HG03442 (cell line): ENCODE results near the gene MRPL42.
"Not testable (repeated sequence)": the region's sequence is repeated elsewhere in the genome, so short reads cannot be mapped to it uniquely, and the experiment has no call there.

Source experiments
- ATAC-seq: cut with Tn5 transposase; IDR thresholded peaks from one replicate; pipeline ENCODE4 v1.9.1; 2021; ENCODE audit warnings: mild to moderate bottlenecking, moderate library complexity; ENCODE audit not compliant: unreplicated experiment

Gene MRPL42

DNA sequence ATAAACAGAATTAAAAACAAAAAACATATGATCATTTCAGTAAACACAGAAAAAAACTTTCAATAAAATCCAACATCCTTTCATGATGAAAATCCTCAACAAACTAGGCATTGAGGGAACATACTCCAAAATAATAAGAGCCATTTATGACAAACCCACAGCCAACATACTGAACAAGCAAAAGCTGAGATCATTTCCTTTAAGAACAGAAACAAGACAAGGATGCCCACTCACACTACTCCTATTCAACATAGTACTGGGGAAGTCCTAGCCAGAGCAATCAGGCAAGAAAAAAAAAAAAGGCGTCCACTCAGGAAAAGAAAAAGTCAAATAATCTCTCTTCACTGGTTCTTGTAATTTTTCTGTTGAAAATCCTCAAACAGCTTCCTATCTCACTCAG lies 30.1 kb downstream of the MRPL42 start:
- ATAC-seq, result no peak

DNA sequence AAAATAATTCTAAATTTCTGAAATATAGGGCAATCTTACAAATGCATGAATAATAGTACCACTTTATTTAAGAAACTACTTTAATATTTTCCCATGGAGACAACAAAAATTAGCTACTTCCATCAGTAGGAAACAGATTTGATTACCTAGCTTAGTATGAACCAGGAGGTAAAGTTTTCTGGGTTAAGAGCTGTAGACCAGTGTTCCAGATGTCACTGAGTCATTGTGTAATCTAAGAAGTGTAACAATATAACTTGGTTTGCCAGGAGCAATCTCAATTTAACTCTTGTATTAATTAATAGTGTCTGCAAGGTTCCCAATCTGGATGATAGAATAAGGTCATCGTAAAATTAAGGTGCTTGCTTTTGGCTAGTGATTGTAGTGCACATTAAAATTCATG lies 31.5 kb downstream of the MRPL42 start:
- ATAC-seq, result not testable (repeated sequence)

DNA sequence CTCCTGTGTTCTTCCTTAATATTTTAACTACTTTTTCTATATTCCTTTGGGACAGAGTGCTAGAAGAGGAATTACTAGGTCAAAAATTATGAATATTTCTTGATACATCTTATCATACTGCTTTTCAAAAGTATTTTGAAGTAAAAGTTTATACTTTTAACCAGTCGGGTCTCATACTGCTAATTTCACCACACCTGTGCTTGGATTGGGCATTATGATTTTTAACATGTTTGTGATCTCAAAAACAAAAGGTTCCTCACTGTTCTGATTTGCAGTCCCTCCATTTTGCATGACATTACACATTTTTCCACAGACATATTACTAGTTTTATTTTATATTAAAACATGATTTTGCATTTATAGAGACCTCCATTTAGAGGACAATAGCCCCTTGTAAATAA lies 32.9 kb downstream of the MRPL42 start:
- no peak for ATAC-seq

DNA sequence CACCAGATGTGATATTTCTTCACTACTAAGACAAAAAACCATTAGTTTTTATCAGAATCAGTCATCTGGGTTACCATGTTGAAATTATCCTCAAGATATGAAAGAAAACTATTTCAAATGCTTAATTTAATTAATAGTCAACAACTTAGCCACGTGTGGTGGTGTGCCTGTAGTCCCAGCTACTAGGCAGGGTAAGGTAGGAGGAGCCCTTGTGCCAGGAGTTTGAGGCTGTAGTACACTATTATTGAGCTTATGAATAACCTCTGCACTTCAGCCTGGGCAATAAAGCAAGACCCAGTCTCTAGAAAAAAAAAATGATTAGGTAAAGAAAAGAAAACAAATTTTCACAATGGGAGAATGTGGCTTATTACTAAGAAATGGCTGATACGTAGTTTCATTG lies 33.4 kb downstream of the MRPL42 start:
- ATAC-seq, result no peak

DNA sequence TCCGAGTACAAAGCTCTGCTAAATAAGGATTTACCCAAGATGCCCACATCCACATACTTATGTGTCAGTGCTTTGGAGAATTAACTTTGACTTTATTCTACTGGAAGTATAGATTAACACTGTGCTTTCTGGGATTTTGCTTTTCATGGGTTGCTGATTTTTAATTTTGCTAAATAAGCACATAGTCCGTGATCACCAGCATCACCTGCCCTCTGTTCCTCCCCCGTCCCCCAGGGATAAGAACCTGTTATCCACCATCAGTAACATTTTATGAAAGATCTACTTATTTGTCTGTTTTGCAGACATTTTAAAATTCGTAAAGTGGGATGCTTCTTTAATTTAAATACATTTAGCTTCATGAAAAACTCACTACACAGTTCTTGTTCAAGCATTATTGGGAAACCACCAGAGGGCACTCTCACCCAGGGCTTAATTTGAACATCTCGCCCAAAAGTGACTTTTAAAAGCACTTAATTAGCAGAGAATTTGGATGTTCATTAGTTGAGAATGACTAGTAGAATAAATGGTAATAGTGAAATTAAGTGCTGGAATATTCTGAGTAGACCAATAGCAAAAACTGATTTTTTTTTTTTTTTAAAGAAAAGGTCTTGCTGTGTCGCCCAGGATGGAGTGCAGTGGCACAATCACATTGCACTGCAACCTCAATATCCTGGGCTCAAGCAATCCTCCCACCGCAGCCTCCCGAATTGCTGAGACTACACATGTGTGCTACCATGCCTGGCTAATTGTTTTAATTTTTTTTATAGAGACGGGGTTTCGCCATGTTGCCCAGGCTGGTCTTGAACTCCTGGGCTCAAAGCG lies 35.7 kb downstream of the MRPL42 start:
- ATAC-seq, result no peak

DNA sequence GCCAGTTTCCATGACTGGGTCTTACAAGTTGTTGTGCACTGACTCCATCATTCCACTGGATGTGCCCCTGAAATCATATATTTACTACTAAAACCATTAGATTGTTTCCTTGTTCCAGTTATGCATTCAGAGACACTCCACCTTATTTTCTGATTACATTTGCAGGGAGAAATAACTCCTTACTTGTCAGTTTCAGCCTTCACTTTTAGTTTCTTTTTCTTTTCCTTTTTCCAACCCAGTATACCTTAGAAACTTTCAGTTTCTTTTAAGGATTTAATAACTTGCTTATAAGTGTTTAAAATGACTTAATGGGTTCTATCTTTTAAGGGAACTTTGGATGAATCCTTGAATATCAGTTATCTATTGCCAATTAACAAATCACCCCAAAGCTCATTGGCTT lies 39.9 kb downstream of the MRPL42 start:
- no peak for ATAC-seq

DNA sequence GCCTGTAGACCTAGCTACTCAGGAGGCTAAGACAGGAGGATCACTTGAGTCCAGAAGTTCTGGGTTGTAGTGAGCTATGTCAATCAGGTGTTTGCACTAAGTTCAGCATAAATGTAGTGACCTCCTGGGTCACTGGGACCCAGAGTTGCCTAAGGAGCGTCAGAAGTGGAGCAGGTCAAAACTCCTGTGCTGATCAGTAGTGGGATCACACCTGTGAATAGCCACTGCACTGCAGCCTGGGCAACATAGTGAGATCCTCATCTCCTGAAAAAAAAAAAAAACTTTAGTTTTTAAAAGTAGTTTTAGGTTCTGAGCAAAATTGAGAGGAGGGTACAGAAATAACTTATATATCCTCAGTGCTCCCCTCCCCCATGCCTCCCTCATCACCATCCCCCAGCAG lies 42.2 kb downstream of the MRPL42 start:
- no peak for ATAC-seq

DNA sequence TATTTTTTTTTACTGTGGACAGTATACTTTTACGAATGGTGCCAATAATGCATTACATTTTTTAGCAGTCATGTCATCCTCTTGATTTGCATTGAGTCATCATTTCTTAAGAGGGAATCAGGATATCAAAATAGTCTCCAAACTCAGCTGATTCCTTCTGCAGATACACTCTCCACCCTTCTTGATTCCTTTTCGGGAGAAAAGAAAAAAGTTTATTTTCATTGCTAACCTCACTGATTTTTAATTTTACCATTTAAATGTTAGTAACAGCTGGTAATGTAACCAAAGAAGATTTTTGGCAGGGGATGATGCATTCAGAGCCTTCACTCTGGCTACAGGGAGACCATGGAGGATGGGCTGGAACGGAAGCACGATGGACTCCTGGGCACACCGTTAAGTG lies 47.5 kb downstream of the MRPL42 start:
- ATAC-seq, result no peak

DNA sequence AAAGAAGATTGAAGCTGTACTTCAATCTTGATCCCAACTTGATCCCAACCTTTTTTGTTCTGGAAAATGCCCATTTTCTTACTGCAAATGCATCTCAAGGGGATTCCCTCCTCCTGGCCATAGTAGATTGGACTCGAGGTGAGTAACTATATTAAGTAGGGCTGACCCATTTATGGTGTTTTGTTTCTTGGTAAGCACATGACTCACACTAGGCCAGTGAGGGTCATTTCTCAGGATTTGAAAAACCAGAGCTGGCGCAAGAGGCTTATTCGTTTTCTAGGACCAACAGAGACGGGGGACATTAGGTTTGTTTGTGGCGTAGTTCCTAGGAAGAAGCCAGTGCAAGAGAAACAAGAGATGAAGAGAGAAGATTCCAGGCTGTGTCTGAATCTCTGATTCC lies 51.4 kb downstream of the MRPL42 start:
- ATAC-seq, result no peak

DNA sequence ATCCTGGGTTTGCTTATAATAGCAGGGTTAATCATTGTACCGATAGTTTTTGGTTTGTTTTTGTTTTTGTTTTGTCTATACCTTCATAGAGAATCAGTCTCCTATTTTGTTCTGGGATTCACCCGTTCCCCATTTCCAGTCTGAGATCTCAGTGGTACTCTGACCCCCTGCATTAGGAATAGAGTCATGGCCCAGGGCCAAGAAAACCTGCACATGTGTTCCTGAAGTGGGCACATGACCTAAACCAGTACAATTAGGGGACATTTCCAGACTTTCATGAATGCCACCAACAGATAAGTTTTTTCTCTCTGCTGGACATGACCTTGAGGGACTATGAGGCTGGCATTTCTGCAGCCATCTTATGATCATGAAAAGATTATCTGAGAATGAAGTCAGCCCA lies 52.5 kb downstream of the MRPL42 start:
- no peak for ATAC-seq

DNA sequence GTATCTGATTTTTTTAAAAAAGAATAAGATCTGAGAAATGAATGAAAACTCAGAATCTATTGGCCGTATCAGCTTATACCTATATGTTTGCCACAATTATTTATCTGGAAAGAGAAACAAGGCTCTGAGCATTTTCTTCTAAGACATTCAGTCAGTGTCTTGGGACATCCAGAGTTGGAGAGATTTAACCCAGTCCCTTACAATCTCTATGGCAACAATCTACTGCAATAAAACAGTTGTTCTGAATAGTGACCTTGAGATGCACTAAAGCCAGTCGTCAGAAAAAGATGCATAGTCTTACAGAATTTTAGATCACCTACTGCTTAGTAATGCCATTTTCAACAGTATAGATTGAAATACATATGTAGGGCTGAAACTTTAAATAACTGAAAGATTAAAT lies 53.1 kb downstream of the MRPL42 start:
- ATAC-seq, result no peak

DNA sequence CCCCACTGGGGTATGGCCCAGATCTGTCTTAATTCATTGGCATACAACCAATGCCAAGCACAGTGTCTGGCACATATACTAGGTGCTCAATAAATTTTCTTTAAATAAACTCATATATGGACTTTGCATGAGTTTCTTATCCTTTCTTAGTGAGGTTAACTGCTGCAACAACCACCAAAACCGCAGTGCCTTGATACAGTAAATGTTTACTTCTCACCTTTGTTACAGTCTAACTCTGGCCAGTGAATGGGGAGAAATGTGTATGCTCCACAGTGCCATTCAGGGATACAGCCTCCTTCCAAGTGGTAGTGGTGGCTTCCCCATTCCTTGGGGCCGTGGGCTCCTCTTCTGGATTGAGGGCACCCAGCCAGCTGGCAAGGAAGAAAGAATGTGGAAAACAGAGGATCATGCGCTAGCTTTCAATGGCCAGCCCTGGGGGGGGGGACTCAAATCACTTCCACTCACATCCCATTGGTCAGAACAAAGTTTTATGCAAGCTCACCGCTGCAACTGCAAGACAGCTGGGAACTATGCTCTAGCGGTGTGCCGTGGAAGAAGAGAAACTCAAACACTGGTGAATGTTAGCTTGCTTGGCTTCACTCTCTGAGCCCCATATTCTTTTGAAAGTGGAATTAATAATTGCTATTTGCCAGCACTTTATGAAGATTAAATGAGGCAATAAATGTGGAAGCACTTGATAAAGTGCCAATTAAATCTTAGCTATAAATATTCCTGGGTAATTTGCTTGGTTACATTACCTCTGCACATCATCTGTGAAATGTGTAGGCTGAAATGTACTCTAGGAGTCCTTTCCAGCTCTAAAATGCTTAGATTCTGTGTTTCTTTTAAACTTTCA lies 54.1 kb downstream of the MRPL42 start:
- no peak for ATAC-seq

DNA sequence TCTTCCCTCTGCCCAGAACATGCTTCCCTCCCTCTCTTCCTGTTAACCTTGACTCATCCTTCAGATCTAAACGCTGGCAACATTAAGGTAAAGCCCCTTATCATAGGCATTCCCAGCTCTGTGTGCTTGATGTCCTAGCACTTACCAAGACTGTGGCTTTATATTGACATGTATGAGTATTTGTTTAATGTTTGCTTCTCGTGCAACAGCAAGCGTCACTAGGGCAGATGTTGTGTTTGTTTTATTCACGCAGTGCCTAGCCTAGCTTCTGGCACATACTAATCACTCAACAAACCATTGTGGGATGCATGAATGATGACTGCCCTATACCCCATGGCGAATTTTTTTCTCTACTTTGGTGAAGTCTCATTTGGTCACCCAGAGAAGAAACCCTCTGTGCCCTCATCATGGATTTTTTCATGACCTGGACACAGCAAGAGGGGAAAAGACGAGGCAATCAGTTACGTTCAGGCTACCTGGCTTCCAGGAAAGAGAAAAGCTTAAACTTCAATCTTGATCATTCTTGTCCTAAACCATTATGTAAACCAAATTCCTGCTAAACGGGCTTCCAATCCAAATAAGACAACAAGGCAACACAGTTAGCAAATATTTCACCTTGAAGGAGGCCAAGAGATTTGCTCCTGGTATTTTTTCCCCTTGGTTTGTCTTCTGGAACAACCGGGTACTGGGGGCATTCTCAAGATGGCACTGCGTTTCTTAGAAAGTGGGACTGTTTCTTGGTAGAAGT lies 57.2 kb downstream of the MRPL42 start:
- no peak for ATAC-seq

DNA sequence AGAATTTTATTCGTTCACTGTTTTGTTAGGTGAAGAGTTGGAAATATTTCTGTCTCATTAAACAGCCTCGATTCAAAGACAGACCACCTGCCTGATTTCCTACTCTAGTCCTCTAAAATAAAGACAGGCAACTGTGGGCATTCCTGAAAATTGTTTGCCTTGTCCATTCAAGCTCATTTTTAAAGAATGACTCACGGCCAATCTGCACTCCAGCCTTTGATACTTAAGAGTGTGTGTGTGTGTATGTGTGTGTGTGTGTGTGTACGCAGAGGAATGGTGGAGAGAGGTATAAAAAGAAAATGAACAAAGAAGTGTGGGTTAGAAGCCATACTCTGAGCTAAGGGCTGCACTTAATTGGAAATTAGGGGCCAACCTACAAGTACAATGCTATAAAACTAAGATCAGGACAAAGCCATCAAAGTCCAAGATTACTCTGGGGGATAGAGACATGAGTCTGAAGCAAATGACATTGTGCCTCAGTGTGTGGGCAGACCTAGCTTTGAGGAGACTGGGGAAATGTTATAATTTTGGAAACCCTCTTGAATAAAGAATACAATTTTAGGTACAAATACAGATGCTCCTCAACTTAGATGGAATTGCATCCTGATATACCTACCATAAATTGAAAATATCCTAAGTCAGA lies 59.6 kb downstream of the MRPL42 start:
- ATAC-seq, result no peak

DNA sequence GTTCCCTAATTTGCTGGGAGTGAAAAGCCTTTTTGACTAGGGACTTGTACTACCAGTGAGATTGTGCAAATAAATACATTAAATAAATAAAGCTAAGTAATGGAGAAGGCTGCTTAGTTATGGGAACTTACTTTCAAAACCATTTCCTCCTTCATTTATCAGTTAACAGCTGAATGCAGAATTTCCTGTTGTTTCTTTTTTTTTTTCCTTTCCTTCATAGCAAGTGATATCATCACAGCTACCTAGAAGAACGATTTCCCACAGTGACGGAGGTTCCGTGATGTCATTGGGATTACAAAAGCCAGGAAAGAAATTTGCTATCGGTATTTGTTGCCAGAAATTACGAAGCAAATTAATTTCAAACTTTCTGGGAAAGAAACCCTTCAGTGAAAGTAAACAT lies 63.0 kb downstream of the MRPL42 start:
- ATAC-seq, result no peak

DNA sequence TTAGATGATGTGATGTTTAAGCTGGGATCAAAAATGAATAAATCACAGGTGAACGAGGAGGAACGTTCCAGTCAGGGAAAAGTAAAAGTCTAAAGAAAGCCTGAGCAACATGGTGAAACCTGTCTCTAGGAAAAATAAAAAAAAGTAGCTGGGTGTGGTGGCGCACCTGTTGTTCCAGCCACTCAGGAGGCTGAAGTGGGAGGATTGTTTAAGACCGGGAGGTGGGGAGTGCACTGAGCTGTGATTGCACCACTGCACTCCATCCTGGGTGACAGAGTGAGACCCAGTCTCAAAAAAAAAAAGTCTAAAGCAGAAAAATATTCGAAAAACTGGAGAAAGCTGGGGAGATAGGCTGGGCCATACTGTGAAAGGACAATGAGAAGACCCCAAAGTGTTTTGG lies 66.0 kb downstream of the MRPL42 start:
- ATAC-seq, result no peak

DNA sequence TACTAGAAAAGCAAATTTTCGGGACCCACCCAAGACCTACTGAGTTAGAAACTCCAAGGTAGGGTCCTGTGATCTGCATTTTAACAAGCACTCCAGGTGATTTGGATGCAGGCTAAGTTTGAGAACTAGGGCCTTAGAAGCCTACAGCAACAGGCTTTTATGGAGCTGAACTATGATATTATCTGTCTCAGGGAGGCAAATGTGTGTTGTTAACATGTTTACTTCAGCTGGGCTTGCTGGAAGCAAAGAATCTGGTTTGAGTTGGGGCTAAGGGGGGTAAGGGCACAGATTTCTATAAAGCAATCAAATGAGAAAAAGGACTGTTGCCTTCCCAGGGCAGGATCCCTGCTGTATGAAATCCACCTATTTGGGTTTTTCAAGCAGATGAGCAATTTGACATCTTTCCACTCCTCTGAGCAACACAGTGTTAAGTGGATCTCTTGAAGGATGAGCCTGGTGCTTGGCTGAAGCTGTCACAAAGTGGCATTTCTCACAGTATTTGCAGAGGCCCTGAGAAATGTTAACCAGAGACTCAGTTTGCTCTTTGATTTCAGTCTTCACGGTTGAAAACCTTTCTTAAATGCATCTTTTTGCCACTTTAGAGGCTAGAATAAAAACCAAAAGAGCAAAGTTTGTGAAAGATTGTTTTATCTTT lies 68.9 kb downstream of the MRPL42 start:
- no peak for ATAC-seq

DNA sequence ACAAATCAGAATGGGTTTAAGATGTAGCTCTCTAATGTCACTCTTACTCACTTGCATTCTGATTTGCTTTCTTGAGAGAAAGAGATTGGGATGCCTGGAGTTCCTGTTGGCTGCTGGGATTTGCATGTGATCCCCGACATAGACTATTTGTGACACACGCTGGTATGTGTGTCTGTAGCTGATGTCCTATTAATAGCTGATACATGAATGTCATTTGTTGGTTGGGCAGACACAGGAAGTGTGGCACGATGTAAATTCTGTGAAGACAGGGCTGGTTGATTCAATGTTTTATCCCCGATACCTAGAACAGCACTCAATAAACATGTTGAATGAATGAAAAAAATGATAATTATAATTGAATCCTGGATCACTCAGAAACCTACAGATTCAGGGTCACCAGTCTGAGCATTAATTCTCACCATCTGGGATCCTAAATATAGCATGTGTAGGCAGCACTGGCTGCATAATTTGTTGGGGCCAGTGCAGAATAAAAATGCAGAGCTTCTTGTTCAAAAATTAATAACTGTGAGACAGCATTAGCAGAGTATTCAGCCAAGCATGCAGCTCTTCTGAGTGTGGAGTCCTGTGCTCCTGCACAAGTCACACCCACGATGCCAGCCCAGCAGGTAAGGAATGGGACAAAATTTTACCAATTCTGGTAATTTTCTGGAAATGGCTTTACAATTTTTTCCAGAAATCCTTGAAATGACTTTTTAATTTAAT lies 69.6 kb downstream of the MRPL42 start:
- ATAC-seq, result peak; percentile 86

DNA sequence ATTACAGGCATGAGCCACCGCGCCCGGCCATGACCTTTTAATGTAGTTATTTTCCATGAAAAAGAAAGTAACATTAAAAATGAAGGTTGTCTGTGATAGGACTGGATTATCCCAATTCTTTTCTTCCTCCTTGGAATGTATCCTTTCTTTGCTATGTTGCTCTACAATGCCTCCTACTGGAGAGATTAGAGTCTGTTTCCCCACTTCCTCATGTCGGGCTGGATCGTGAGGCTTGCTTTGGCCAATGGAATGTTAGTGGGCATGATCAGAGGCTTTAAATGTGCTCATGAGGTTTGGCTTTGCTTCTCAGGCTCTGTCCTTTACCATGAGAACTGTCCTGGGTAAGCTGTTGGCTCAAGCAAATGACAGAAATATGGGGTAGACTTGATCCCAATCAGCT lies 70.5 kb downstream of the MRPL42 start:
- ATAC-seq, result no peak

DNA sequence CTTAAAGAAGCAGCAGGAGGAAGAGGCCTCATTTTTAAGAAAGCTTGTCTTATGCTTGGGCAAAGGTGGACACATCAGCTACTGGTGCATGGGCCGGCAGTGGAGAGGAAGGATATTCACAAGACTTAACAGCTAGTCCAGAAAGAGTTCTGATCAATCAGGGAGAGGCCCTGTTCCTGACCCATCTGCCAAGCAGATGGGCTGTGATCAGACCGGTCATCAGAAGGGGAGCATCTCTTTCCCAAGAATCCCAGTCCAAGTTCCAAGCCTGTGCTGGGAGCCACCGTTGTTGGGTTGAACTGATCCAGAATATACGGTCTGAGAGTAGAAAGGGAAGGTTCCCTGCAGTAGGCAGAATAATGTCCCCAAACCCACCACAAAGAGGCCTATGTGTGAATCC lies 72.5 kb downstream of the MRPL42 start:
- no peak for ATAC-seq
